Limb (tissue), 2 donors: ENCODE data around the gene CASKIN2.
"Not testable (repeated sequence)": the region's sequence is repeated elsewhere in the genome, so short reads cannot be mapped to it uniquely, and the experiment has no call there.

Experiments used
- DNase-seq, 2 donors: peaks; one replicate each; pipeline ENCODE4 v3.0.0-alpha.2; 2016; ENCODE audit errors: extremely low spot score in 2 of 2

Gene CASKIN2

DNA sequence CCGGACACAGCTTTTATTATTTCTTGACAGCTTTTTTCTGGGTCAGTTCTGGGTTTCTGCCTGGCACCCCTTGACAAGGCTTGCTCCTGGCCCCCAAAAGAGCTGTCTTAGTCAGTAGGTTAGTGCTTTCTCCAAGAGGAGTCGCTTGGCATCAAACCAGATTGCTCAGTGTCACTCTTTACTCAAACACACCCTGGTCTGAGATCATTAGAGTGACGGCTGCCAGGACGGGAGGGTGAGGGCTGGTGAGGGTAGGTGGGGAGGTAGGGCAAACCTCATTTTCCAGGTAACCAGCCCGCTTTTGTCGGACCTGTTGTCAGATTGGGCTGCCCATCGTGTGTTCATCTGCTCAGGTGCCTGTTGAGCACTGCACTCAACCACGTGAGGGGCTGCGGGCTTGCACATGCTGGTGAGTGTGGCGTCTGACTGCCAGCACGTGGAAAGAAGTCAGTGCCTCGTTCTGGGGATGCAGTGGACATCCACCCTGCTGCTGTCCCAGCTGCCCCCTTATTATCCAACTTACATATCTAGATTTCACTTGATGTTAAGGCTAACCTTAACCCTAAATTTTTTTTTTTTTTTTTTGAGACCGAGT lies 46.5 kb downstream of the CASKIN2 start:
- no peak for DNase-seq

DNA sequence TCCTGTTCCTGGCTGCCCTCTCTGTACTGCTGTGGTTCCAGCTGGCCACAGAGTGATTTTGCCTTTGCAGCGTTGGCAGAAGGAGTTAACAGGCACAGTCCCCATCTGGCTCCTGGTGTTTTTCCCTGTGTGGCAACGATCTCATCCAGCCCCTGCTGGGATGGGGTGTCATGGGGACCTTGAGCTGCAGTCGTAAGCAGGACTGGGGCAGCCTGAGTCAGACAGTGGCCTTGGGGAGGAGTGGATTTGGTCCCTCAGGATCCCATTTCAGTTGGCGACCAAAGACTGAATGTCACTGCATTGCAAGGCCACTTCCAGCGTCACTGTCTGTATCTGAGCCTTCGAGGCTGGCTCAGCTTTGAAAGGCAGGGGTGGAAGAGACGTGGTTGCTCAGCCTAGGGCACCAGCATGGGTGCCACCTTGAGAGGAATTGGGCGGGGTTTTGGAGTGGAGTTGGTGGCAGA lies 47.0 kb downstream of the CASKIN2 start:
- DNase-seq, result no peak

DNA sequence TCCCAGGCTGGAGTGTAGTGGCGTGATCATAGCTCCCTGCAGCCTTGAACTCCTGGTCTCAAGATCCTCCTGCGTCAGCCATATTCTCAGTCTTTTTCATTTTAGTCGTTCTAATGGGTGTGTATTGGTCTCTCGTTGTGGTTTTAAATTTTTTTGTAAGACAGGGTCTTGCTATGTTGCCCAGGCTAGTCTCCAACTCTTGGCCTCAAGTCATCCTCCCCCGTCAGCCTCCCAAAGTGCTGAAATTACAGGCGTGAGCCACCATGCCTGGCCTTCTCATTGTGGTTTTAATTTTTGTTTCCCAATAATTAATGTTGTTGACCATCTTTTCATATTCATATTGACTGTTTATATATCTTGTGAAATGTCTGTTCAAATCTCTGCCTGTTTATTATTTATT lies 50.3 kb downstream of the CASKIN2 start:
- no peak for DNase-seq

DNA sequence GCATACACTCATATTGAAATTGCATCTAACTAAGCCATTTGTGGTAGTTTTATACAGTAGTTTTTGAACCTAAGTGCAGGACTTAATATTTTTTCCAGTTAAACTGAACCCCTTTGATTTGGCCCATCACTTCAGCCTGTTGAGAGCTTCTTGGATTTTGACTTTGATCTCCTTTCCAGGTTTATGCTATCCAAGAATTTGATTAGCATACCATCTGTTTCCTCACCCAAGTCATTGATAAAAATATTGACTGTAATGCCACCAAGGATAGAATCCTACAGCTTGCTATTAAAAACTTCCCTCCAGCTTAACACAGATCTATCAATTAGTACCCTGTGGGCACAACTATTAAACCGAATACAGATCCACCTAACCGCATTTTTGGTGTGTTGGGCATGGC lies 51.7 kb downstream of the CASKIN2 start:
- DNase-seq, result no peak

DNA sequence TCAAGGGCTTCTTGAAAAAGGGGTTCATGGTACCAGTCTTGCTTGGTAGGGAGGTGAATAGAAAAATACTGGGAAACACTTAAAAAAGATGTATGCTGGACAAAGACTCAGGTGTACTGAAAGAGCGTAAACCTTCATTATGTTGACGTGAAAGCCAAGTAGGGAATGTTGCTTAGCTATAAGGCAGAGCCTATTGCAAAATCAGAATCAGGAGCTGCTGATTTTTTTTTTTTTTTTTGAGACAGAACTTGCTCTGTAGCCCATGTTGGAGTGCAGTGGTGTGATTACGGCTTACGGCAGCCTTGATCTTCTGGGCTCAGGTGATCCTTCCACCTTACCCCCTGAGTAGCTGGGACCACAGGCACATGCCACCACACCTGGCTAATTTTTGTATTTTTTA lies 55.0 kb downstream of the CASKIN2 start:
- no peak for DNase-seq

DNA sequence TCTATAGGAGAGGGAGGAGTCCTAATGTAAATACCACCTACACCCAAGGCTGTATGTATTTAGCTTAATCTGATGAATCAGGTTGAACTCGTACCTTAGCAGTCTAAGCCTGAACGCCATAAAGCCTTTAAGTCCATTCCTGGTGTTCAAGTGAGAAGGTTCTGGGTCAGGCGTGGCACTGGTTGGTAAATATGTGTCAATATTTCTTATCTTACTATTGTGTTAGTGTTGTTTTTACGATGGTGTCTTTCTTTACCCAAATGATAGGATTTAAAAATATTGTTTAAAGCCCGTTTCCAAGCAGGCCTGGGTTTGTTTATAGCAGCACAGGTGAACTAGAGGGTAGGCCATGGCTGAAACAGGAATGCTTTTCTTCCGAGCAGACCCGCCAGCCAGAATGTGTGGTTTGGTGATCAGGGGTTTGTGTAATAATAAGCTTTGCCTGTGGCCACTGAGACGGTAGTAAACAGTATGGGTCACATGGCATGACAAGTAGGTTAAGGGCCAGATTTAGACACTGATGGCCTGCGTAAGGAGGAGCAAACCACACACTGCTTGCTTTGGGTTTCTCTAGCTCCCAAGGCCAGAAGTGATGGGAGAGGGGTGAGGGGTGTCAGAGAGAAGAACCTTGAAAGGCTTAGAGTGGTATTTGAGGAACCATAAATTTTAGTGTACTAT lies 55.6 kb downstream of the CASKIN2 start:
- DNase-seq, result no peak

DNA sequence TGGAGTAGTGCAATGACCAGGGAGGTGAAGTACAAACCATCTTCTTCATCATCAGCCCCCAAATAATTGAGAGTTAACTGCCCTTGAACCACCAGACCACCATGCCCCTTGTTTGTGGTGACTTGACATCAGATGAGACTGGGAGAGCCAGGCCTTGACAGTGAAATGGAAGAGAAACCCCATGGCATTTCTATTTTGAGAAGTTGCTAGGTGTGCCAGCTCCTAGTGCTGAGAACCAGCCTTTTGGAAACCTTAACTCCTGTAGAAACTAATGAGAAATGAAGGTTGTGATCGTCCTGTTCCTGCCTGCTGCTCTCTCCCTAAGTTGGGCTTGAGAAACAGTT lies 56.1 kb downstream of the CASKIN2 start:
- no peak for DNase-seq

DNA sequence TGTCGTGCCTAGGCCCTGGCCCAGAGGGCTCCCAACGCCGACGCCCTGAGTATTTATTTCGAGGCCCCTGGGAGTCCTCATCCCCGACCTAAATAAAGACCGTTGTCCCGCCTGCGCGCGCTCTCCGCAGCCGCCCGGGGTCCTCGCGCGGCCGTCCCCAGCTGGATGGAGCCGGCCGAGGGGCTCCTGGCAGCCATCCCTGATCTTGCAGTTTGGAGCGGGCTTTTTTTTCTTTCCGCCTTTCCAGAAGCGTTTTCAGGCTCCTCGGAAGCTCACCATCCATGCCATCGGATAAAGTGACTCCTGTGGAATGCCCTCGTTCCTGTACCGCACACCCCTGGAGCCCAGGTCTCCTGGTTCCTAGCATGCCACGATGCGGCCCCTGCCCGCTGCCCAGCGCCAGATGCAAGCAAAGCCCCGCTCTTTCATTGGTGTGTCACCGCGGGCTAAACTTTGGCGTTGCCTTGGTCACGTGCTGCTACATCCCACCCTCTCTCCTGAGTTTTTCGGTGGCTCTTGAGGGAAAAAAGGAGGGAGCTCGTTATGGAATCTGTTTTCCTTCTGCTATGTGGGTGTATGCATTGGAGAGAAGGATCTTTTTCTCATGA lies 58.2 kb downstream of the CASKIN2 start:
- peak; percentile 58 to 77 for DNase-seq

DNA sequence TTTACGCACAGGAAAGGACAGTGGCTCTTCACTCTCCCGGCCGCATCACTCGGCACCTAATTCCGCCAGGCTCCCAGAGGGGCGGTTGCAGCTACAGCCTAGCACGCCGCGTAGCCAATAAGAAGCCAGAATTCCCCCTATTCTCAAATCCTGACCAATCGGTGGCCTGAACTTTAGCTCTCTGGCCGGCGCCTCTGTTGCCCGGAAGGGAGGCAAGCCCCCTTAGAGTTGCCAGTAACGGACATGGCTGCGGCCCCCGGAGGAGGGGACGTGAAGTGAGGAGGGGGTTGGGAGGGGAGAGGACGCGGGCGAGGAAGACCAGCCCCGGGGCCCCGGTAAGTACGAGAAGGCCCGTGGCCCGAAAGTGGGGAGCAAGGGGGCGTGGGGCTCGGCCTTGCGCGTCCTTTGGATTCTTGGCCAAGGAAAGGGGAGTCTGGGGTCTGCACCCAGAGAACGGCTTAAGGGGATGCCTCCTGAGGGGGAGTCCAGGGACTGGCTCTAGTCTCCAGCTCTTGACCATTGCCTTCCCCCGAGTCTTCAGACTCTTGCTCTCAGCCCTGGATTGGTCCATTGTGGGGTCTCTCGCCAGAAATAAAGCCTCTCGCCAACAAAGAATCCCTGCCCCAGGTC lies 58.8 kb downstream of the CASKIN2 start, which contains the start of gene TMEM94:
Gene TMEM94, plus strand, starts transcription at position 219 of the 630 bp plus-strand sequence. CDS start 15,271 bp downstream, outside the sequence.
- peak; percentile 95 to 98 for DNase-seq

DNA sequence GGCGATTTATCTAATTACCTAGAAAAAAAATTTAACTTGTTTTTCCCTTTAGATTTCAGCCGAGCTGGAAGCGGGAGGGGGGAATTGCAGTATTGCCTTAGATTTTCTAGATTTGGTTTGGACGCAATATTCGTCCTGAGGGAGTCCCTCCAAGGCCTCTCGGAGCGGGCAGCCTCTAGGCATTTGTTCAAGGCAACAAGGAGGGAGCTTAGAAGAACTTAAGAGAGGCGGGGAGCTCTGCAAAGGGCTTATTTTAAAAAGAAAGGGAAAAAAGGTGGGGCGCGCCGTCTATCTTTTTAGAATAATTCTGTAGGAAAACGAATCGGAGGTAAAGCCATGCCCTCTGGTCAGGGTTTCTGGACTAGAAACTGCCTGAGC lies 59.3 kb downstream of the CASKIN2 start:
- no peak for DNase-seq

DNA sequence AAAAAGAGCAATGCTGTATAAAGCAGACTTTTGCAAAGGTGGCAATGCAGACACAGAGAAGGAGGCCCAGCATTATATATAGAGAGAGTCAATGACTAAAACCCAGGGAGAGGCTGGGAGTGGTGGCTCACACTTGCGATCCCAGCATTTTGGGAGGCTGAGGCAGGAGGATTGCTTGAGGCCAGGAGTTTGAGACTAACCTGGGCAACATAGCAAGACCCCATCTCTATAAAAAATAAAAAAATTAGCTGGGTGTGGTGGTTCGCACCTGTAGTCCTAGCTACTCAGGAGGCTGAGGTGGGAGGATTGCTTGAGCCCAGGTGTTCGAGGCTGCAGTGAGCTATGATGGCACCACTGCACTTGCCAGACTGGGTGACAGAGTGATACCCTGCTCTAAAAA lies 60.7 kb downstream of the CASKIN2 start:
- DNase-seq, result not testable (repeated sequence)

DNA sequence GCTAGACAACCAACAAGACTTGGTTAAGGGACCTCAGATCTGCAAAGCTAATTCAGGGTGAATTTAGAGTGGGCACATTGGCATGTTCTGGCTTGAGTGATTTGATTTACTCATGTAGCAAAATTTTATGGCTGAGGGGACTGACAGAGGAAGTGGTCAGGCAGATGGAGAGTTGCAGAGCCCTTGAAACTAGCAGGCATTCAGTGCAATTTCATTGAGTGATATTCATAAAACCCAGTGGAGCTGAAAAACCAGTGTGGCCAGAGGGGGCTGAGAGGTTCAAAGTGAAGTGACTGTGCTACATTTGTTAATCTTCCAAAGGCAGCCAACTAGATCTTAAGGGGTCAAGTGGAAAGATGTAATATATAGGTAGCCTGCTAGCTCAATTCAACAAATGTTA lies 61.1 kb downstream of the CASKIN2 start:
- no peak for DNase-seq

DNA sequence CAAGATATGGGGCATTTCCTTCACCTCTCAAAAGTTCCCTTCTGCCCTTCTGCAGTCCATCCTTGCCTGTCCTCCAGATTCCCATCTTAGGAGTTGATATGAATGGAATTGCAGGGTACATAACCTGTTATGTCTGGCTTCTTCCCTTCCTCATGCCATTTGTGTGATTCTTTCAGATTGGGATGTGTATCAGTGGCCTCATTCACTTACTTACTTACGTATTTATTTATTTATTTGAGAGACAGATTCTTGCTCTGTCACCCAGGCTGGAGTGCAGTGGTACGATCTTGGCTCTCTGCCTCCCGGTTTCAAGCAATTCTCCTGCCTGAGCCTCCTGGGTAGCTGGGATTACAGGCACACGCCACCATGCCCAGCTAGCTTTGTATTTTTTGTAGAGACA lies 65.1 kb downstream of the CASKIN2 start:
- DNase-seq, result no peak
